DOHH2 (cell line): ENCODE results near the gene PRKCE.

Experiments
- CTCF ChIP-seq: fragments of 200-600 bp; sonication (generic); IDR thresholded peaks from one replicate; pipeline ENCODE4 v1.5.1; 2014; ENCODE audit warnings: antibody characterized with exemption, mild to moderate bottlenecking, low read depth, low read length; ENCODE audit not compliant: poor library complexity, severe bottlenecking
- EZH2phosphoT487 ChIP-seq: fragments of 200-600 bp; sonication (generic); IDR thresholded peaks from 2 replicates; pipeline ENCODE4 v1.6.1; 2017; ENCODE audit warnings: borderline replicate concordance, mild to moderate bottlenecking, antibody characterized with exemption, low read length, moderate library complexity, mixed read lengths

GRCh38 chr2:45984896-45985473 lies 333.5 kb downstream of the PRKCE start:
- TF ChIP-seq CTCF, result no peak
- no peak for TF ChIP-seq EZH2phosphoT487
